ENCODE measurements around the gene APIP. TPM values are rescaled to one million over a fixed set of nuclear protein-coding genes. Genes with fewer than 3 reads are reported as not detected.

Gene APIP
- polyA plus RNA-seq, 1 experiment = 10.0 TPM

GRCh38 chr11:34865261-34865660 is 50.9 kb downstream of the APIP start:
- no peak for DNase-seq (ENCODE audit: low read depth)
- no peaks in the 10 kb centered on the region for H3K36me3 ChIP-seq (ENCODE audit: control insufficient read depth, insufficient read depth, low read length)
- CTCF ChIA-PET = interaction anchor here (0.8 kb wide), 1 partner anchor 280 kb away, joined by 3 read pairs; no protein-coding TSS in a partner anchor

GRCh38 chr11:34864424-34864823 is 51.8 kb downstream of the APIP start:
- Histone ChIP-seq H3K4me3 (ENCODE audit: low read depth, low read length) (no peak overlapping the region), H3K36me3 (ENCODE audit: control insufficient read depth, insufficient read depth, low read length) (no peaks in the 10 kb centered on the region), H3K27me3 (ENCODE audit: control insufficient read depth, insufficient read depth, low read length) (peaks cover 2% of the 10 kb centered on the region; the same call in 1 of the 2 replicates)
- no peak for TF ChIP-seq CTCF (IDR thresholded peaks at IDR 0.05; ENCODE audit: insufficient read depth, low read depth, low read length)
- ChIA-PET POLR2A (no interaction called here), CTCF (interaction anchor here (0.8 kb wide), 1 partner anchor 279 kb away, joined by 3 read pairs; no protein-coding TSS in a partner anchor)
- DNase-seq (ENCODE audit: low read depth) = no peak

More at GRCh38 chr11:34865261-34865660, 50.9 kb downstream of the APIP start:
- no peak for TF ChIP-seq CTCF (IDR thresholded peaks at IDR 0.05; ENCODE audit: insufficient read depth, low read depth, low read length)
- peaks cover 2% of the 10 kb centered on the region; the same call in 1 of the 2 replicates for H3K27me3 ChIP-seq (ENCODE audit: control insufficient read depth, insufficient read depth, low read length)
- no peak overlapping the region for H3K4me3 ChIP-seq (ENCODE audit: low read depth, low read length)
- POLR2A ChIA-PET = no interaction called here

- peaks cover 2% of the 10 kb centered on the region; the same call in 1 of the 2 replicates for H3K27me3 ChIP-seq (ENCODE audit: control insufficient read depth, insufficient read depth, low read length)
- H3K36me3 ChIP-seq (ENCODE audit: control insufficient read depth, insufficient read depth, low read length) = no peaks in the 10 kb centered on the region
- no peak for TF ChIP-seq CTCF (IDR thresholded peaks at IDR 0.05; ENCODE audit: insufficient read depth, low read depth, low read length)
- DNase-seq (ENCODE audit: low read depth) = no peak
- CTCF ChIA-PET = no interaction called here
- POLR2A ChIA-PET = no interaction called here
- H3K4me3 ChIP-seq (ENCODE audit: low read depth, low read length) = no peak overlapping the region
Measured at GRCh38 chr11:34863048-34863447, 53.1 kb downstream of the APIP start.

GRCh38 chr11:34860518-34860917 is 55.7 kb downstream of the APIP start:
- Histone ChIP-seq H3K36me3 (ENCODE audit: control insufficient read depth, insufficient read depth, low read length) (no peaks in the 10 kb centered on the region), H3K4me3 (ENCODE audit: low read depth, low read length) (no peak overlapping the region), H3K27me3 (ENCODE audit: control insufficient read depth, insufficient read depth, low read length) (peaks cover 2% of the 10 kb centered on the region; the same call in 1 of the 2 replicates)
- no peak for TF ChIP-seq CTCF (IDR thresholded peaks at IDR 0.05; ENCODE audit: insufficient read depth, low read depth, low read length)
- CTCF ChIA-PET = no interaction called here
- POLR2A ChIA-PET = no interaction called here
- no peak for DNase-seq (ENCODE audit: low read depth)

- Histone ChIP-seq H3K4me3 (ENCODE audit: low read depth, low read length) (no peak overlapping the region), H3K36me3 (ENCODE audit: control insufficient read depth, insufficient read depth, low read length) (no peaks in the 10 kb centered on the region), H3K27me3 (ENCODE audit: control insufficient read depth, insufficient read depth, low read length) (peaks cover 2% of the 10 kb centered on the region; the same call in 1 of the 2 replicates)
- no peak for TF ChIP-seq CTCF (IDR thresholded peaks at IDR 0.05; ENCODE audit: insufficient read depth, low read depth, low read length)
- CTCF ChIA-PET = no interaction called here
- POLR2A ChIA-PET = no interaction called here
- DNase-seq (ENCODE audit: low read depth) = no peak
Measured at GRCh38 chr11:34860034-34860433, 56.1 kb downstream of the APIP start.
